Body of pancreas (tissue), 4 donors: ENCODE data around the gene PRKG1. TPM values are rescaled to one million over a fixed set of nuclear protein-coding genes. Genes with fewer than 3 reads are reported as not detected.

Experiments used
- ATAC-seq: fragments of 150-250 bp; one replicate; pipeline ENCODE4 v1.9.1; 2016
- DNase-seq, 4 donors: peaks; one replicate each; pipeline ENCODE4 v3.0.0-alpha.2; 2019
- H3K27ac ChIP-seq, 4 donors: fragments of 200-600 bp; sonication (generic); 1 replicate in 3 of 4; 2 replicates in 1 of 4; pipeline versions ENCODE4 v1.5.1 to v1.6.1; 2016 to 2019; ENCODE audit warnings: mild to moderate bottlenecking in 1 of 4, mixed read lengths in 1 of 4, moderate library complexity in 1 of 4
- H3K27me3 ChIP-seq, 2 donors: fragments of 200-600 bp; sonication (generic); one replicate each; pipeline ENCODE4 v1.6.0; 2016; ENCODE audit warnings: mild to moderate bottlenecking in 1 of 2
- H3K36me3 ChIP-seq, 2 donors: fragments of 200-600 bp; sonication (generic); replicated peaks in 1 of 2; 2 replicates each; pipeline ENCODE4 v1.5.1; 2016; ENCODE audit warnings: low read depth in 2 of 2; ENCODE audit not compliant: insufficient read depth in 1 of 2
- H3K4me1 ChIP-seq: fragments of 200-600 bp; sonication (generic); one replicate; pipeline ENCODE4 v1.6.0; 2016
- H3K4me3 ChIP-seq, 2 donors: fragments of 200-600 bp; sonication (generic); 1 replicate in 1 of 2; 2 replicates in 1 of 2; pipeline ENCODE4 v1.5.1; 2016 to 2019
- H3K9me3 ChIP-seq, 3 donors: fragments of 200-600 bp; sonication (generic); 1 replicate in 2 of 3; 2 replicates in 1 of 3; pipeline ENCODE4 v1.5.1; 2016
- CTCF ChIP-seq, 7 experiments: fragments of 450-650 bp in 4 of 7; fragments of 200-600 bp in 3 of 7; sonication (generic) in 3 of 7; IDR thresholded peaks; one replicate each; pipeline ENCODE4 v1.5.1; 2016 to 2019; ENCODE audit warnings: antibody characterized with exemption in 7 of 7
- POLR2A ChIP-seq, 3 donors: fragments of 450-650 bp; IDR thresholded peaks; one replicate each; pipeline ENCODE4 v1.6.1; 2016; ENCODE audit warnings: antibody characterized with exemption in 3 of 3, mild to moderate bottlenecking in 2 of 3
- WGBS, 2 donors: methylation state at CpG; one replicate each; pipeline ENCODE4 v1.1.5; 2017; 5-methylcytosine and 5-hydroxymethylcytosine counted together
- intact Hi-C: fragments of 100-400 bp; cut with DNase I; formaldehyde crosslinking; loops from one replicate; pipeline ENCODE4 v1.15.1; 2023
- total RNA-seq, 2 donors: library from RNA; depleted of rRNA; stranded (reverse); fragments of >200 nt; gene quantifications; one replicate each; pipeline ENCODE4 v1.1.0, GENCODE V29; 2016

Gene PRKG1
- total RNA-seq, 2 donors from 2014 or later = 14.2 to 18.9 TPM

- no peaks in the 10 kb centered on the region for H3K9me3 ChIP-seq
- no peaks in the 10 kb centered on the region for H3K36me3 ChIP-seq
- ATAC-seq (no peak), DNase-seq (no peak)
- H3K4me1 ChIP-seq = no peaks in the 10 kb centered on the region
- no peaks in the 10 kb centered on the region for H3K27me3 ChIP-seq
- intact Hi-C loops = no loop called here
- no peak overlapping the region for H3K4me3 ChIP-seq
- 38 to 46% methylated on average over 2 of the region's 2 CpGs for whole genome bisulfite sequencing, 2 donors
- TF ChIP-seq POLR2A (IDR thresholded peaks at IDR 0.05) (no peak), CTCF (IDR thresholded peaks at IDR 0.05) (no peak)
- H3K27ac ChIP-seq = no peak overlapping the region
Measured at GRCh38 chr10:51521605-51522004, 447.3 kb downstream of the PRKG1 start.

GRCh38 chr10:51522858-51523257, 448.6 kb downstream of the PRKG1 start:
- Histone ChIP-seq H3K36me3 (no peaks in the 10 kb centered on the region), H3K9me3 (no peaks in the 10 kb centered on the region), H3K27ac (no peak overlapping the region), H3K27me3 (no peaks in the 10 kb centered on the region), H3K4me1 (no peaks in the 10 kb centered on the region), H3K4me3 (no peak overlapping the region)
- DNase-seq = no peak
- intact Hi-C loops = no loop called here
- WGBS, 2 donors = 85 to 88% methylated on average over 3 of the region's 3 CpGs
- ATAC-seq = no peak
- no peak for TF ChIP-seq POLR2A (IDR thresholded peaks at IDR 0.05)

- DNase-seq = no peak
- TF ChIP-seq POLR2A (IDR thresholded peaks at IDR 0.05) (no peak), CTCF (IDR thresholded peaks at IDR 0.05) (no peak)
- H3K36me3 ChIP-seq = no peaks in the 10 kb centered on the region
- H3K4me1 ChIP-seq = no peaks in the 10 kb centered on the region
- no peak for ATAC-seq
- no peak overlapping the region for H3K27ac ChIP-seq
- H3K9me3 ChIP-seq = no peaks in the 10 kb centered on the region
- intact Hi-C loops = no loop called here
- no peaks in the 10 kb centered on the region for H3K27me3 ChIP-seq
- H3K4me3 ChIP-seq = no peak overlapping the region
Measured at GRCh38 chr10:51523440-51523839, 449.2 kb downstream of the PRKG1 start.

- intact Hi-C loops = no loop called here
- Histone ChIP-seq H3K27ac (no peak overlapping the region), H3K9me3 (no peaks in the 10 kb centered on the region), H3K4me3 (no peak overlapping the region), H3K4me1 (no peaks in the 10 kb centered on the region), H3K36me3 (no peaks in the 10 kb centered on the region), H3K27me3 (no peaks in the 10 kb centered on the region)
- ATAC-seq (no peak), DNase-seq (no peak)
- WGBS, 2 donors = 50 to 79% methylated on average over 1 of the region's 1 CpG
- TF ChIP-seq CTCF (IDR thresholded peaks at IDR 0.05) = no peak
- no peak for TF ChIP-seq POLR2A (IDR thresholded peaks at IDR 0.05)
Measured at GRCh38 chr10:51524041-51524440, 449.8 kb downstream of the PRKG1 start.

GRCh38 chr10:51527522-51528219, 453.4 kb downstream of the PRKG1 start:
- intact Hi-C loops = no loop called here
- Histone ChIP-seq H3K27me3 (no peaks in the 10 kb centered on the region), H3K9me3 (no peaks in the 10 kb centered on the region), H3K36me3 (no peaks in the 10 kb centered on the region), H3K4me1 (no peaks in the 10 kb centered on the region), H3K4me3 (no peak overlapping the region), H3K27ac (no peak overlapping the region)
- WGBS, 2 donors = 63 to 68% methylated on average over 11 of the region's 11 CpGs
- TF ChIP-seq CTCF (IDR thresholded peaks at IDR 0.05) (no peak), POLR2A (IDR thresholded peaks at IDR 0.05) (no peak)
- DNase-seq (no peak), ATAC-seq (no peak)
